LoVo (cell line): Measurements from ENCODE around the gene MLPH.
A peak's percentile ranks its signal among the peaks of the same experiment; 100 is the strongest.

Experiments used
- DNase-seq: peaks from one replicate; pipeline ENCODE4 v3.0.0-alpha.2; 2016; ENCODE audit warnings: low spot score

The MLPH gene

DNA sequence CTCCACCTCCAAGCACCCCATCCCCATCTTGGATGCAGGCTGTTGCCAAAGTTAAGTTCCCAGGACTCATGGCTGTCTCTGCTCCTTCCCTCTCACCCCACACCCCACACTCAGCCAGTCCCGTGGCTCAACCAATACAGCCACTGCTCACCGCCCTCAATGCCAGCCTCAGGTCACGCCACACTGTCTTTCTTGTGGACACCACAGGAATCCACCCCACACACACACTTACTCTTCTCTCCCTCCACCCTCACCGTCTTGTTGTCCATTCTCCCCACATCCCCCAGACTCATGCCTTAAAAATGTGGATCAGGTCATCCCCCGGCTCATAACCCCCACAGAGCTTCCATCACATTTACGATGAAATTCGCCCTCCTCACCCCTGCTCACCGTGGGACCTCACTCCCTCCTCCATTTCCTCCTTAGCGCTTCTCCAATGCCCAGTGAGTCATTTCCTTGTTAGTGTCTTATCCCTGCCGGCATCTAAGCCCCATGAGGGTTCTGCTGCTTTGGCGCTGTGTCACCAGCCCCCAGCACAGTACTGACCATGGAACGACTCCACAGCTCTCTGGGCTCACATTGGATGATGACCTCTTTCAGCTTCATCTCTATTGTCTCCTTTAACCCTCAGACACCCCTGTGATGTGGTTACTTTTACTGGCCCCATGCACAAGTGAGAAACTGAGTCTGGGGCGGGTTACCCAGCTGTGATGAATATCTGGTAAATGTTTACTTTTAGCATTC lies 13.8 kb downstream of the MLPH start:
- DNase-seq = peak; percentile 70

DNA sequence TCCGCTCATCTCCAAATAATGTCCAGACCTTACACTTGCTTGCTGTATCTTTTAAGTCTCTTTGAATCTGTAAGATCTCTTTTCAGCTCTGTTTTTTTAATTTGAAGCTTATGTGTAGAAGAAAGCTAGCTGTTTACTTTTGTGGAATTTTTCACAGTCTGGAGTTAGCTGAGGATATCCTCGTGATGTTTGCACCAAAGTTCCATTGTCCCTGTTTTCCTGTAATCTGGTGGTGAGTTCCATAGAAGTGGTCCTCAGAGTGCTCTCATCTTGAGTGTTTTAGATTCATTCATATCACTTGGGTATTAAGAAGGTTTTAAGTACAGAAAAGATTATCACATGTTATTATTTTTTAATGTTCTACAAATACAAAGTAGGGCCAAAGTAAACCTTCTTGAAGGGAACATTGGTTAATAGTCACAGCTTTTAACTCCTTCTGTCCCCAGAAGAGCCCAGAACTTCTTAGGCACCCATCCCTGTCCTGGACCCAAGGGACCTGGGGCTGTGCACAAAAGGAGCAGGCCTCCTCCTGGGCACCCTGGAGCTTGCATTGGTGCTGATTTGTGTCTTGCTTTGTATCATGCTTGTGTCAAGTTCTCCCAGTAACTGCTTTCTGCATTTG lies 15.0 kb downstream of the MLPH start:
- no peak for DNase-seq

DNA sequence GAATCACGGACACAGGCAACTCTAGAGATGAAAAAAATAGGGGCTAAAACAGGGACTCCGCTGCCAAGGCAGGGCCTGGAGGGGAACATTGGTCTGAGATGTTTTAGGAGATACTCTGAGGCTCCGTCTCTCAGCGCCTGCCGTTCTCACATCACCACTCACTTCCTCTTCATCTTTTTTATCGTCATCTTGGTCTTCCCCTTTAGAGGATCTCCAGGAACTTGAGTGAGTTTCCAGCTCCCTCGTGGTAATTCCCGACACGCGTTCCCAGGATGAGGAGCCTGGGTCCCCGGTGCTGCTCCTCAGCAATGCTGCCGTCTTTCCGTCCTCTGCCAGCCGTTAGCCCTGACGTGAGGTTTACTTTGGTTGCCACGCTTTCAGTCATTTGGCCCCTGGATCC lies 16.1 kb downstream of the MLPH start:
- DNase-seq = no peak

DNA sequence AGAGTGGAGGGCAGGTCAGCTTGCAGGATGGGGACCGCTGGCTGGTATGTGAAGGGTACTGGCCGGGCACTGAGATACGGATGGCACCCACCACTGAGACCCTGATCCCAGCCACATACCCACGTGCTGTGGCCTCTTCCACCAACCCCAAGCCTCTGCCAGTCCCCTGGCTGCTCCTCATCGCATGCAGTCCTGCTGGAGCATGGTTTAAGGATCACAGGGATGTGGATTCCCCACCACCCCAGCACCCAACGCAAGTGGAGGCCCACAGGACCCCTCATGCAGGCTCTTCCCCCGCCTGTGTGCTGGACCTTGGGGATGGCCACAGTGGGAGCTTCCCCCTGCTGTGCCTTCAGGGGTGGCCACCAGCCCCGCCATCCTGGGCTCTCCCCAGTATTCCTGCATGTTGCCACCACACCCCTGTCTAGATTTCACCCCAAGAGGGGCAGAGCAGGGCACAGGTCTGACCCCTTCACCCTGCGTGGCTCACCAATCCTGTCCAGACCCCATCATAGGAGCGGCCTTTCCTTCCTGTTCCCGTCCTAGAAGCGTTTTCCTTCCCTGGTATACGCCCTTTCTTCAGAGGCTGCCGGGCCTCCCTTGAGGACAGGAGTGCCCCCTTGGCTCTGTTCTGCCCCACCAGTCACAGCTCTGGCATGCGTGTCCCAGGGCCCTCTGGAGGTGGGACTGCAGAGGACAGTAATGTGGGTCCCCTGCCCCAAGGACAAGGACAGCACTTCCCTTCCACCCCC lies 18.3 kb downstream of the MLPH start:
- DNase-seq = no peak

DNA sequence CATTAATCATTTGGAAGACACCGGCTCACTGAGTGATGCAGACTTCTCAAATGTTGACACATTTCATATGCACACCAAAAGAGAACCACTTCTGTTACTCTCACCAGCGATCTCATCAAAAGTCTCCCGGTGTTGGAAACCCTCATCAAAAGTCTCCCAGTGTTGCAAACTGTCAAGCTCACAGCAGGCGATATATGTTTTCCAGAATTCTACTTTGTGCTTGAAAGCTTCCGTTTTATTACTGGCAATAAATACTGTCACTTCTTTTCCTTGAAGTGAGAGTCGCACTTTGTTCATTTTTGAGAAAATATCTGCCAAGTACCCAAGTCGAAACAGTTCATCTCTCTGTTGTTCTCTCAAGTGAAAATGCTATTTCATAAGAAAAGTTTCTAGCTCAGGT lies 20.5 kb downstream of the MLPH start:
- DNase-seq = no peak

DNA sequence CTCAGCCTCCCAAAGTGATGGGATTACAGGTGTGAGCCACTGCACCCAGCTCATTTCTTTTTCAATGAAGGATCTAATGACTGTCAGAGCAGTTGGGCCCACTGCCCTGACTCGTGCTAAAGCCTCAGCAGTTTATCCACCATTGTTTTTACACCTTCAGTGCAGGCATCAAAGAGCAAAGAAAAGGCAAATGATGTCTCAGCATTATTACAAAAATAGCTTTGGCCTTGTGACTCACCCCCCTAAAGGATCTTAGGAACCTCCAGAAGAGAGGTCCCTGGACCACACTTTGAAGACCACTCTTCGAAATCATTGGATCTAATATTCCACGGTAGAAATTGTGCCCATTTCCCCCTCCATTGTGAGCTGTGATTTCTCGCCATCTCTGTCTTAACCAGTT lies 21.3 kb downstream of the MLPH start:
- DNase-seq = no peak

DNA sequence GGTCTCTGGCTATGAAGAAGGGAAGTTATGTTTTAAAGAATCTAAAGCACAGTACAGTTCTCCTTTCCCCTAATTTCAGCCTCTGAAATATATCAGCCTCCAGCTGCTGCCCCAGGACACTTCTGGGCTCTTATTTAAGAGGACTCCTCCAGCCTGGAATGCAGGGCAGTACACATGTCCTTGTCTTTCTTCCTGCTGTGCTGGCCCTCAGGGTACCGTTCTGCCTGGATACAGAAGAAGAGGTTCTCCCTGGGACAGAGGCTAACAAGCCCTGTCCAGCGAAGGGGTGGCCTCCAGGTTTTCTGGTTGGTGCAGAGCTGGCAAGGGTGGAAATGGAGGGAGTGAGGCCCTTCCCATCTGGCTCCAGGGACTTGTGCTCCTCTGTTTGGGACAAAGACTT lies 22.1 kb downstream of the MLPH start:
- no peak for DNase-seq

DNA sequence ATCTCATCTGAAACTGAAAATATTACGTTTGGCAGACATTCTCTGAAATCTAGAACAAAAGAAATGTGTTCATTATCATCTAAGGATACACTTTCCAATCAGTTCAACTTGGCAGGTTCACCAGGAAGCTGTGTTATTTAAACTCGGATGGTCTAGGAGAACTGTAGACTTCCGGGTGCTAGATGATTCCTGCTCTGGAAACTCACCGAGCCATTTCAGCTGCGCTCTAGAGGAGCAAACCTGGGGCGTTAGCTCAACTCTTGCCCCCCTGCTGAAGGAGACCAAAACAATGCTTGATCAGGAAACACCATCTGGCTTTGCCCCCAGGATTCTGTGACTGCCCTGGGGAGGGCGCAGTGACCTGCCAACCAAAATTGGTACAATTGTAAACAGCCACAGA lies 22.9 kb downstream of the MLPH start:
- DNase-seq = no peak

DNA sequence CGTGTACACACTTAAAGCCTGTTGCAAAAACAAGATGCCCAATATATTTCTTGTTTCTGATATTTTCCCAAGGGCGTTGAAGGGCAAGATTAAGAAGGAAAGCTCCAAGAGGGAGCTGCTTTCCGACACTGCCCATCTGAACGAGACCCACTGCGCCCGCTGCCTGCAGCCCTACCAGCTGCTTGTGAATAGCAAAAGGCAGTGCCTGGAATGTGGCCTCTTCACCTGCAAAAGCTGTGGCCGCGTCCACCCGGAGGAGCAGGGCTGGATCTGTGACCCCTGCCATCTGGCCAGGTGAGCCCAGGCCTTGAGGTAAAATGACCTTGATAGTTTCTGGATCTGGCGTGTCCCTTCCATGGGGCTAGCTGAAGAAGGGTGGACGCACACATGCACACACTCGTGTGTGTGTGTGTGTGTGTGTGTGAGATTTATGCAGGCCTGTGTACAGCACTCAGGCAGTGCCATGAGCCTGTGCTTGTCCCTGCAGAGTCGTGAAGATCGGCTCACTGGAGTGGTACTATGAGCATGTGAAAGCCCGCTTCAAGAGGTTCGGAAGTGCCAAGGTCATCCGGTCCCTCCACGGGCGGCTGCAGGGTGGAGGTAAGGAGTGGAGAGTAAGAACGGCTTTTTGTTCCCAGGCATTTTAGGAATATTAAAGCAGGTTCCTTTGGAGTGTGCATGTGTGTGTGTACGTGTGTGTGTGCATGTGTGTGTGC lies 23.6 kb downstream of the MLPH start:
- DNase-seq = no peak

DNA sequence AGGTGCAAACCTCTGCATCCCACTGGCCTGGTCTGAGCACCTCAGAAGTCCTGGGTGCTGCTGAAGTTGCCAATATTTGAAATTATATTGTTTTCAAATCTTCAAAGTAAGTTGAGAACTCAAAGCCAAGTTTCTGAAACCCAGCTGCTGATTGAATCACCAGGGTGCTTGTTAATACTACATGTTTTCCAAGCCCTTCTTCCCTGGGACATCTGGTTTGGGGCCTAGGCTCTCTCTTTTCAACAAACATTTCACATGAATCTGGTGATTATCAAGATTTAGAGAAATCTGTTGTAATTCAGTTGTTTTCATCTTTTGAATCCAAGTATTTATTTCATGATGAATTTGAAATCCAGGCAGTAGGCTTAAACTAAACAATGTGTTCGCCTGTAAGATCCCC lies 24.4 kb downstream of the MLPH start:
- no peak for DNase-seq

DNA sequence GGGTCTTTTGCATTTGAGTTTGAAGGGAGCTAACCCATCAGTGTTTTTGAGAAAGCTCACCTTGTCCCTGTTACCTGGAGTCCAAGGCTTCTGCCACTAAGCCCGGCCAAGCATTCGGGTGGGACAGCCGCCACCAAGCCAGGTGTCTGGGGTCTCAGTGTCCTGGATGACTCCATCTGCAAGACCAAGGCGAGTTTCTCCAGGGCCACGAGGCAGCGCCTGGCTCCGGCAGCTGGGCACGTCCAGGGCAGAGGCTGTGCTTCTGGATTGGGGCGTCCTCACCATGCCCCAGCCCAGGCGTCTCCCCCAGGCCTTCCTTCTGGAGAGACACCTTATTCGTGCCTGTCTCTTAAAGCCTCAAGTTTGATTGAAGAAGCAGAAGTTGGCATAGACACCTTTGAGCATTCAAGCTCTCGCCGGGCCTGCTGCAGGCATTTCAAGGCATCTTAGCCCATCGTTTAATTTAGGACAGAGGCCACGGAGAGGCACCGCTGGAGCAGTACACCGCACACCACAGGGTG lies 24.9 kb downstream of the MLPH start:
- no peak for DNase-seq

DNA sequence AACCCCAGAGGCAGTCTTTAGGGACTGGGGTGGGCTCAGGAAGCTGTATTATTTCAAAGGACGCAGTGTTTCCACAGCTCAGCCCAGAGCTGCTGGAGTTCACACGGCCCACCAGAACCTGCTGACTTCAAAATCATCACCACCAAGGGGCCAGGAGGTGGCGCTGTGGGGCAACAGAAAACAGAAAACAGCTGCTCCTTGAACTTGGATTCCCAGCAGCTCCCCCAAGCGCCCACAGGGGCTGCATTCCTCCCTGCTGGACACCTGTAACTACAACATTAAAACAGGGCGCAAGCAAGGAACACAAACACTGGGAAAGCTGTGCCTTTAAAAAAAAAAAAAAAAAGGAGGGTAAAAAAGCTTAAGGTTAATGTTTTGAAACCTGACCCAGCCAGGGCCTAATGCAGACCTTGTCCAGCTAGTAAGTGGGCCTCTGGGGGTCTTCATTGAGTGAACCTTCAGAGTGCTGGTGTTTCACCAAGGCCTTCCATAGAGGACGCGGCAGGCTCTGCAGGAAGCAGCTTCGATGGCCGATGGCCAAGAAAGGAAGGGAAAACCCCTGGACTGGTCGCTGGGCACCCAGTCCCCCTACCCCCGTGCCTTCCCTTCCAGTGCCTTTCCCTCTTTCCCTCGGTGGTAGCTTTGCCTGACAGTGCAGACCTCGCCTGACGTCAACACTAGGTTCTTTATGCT lies 25.9 kb downstream of the MLPH start:
- peak; percentile 69 for DNase-seq

DNA sequence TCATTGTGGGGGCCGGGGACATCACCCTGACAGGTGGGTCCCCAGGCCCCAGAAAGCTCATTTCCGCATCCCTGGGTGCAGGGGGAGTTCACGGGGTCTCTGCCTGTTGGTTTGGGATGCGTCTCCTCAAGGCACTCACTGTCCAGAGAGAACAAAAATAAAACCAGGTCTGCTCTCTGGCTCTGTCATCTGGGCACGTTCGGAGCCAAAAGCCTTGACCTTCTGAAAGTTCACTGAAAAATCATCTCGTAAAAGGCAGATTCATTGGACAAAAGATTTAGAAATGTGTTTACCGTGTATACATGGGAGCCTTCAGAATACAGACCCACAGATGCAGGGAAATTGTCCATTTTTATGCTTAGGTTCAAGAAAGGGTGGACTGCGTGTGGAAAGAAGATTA lies 26.6 kb downstream of the MLPH start:
- DNase-seq = no peak

DNA sequence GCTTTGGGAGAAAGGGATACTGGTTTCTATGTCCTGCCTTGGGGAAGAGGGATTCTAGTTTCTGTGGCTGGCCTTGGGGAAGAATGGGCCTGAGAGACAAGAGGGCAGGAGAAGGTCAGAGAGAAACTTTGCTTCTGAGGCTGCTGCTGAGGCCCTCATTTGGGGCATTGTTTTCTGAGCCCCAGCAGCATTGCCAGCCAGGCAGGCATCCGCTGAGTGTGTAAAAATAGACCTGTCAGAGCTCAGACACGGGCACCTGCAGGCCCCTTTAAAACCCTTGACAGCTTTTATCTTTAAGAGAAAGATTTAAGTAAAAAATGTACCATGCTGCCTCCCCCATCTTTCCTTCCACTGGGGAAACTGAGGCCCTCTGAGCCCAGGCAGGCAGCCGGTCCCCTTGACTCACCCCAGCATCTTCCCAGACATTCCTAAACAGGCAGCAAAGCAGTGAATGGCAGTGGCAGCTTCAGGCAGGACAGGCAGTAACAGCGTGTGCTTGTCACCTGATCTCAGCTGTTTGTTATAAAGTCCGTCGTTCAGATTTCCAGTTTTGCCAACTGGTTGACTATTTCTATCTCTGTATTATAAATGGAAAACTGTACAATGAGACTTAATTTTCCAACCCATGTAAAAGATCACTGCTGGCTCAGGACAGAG lies 27.6 kb downstream of the MLPH start:
- no peak for DNase-seq

DNA sequence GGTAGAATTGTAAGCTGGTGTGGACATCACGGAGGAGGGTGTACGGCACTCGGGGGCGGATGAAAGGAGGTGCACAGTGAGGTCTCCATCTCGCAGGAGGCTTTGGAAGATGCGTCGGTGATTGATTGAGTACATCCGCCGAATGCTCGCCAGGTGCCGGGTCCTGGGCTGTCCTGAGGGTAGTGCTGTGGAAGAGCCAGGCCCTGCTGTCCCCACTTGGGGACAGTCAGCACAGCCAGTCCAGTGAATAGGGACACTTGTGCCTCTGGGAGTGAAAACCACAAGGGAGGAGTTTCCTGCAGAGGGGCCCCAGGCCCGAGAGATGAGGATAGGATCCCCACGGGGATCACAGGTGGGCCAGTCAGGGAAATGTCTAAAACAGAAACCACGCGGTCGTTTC lies 28.1 kb downstream of the MLPH start:
- DNase-seq = no peak

DNA sequence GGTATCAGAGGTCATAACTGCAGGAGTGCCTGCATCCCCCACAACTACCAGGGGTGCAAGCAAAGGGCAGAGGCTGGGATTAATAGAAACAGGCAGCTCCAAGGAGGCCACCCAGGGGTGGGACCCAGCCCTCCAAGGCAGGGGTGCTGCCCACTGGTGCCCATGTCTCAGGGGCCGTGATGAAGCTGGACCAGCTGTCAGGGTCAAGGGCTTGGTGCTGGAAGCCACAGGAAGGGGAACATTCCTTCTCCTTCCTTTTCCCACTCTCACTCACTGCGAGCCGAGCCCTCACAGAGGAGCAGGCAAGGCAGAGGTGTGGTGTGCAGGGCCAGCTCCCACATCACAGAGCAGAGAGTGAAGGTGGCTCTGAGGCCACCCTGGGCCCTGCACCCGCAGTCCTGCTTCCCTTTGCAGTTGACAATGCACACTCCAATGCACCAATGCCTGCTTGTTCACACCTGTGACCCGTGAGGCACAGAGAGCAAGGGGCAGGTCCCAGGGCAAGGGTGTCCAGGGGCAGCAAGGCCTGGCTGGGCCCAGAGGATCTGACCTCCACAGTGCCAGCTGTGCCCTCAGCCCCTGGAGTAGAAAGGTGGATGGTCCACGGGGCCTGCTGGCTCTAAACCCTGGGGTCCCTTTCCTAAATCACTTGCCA lies 28.7 kb downstream of the MLPH start:
- DNase-seq = no peak

DNA sequence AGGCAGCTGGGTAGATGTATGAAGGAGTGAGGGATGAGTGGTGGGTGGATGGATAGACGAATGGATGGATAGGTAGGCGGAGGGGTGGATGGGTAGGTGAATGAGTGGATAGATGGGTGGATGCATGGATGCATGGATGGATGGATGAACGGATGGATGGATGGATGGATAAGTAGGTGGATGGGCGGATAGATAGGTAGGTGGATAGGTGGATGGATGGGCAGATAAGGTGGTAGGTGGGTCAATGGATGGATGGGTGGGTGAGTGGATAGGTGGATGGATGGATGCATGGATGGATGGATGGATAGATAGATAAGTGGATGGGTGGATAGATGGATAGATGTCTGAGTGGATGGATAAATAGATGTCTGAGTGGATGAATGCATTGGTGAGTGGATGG lies 30.1 kb downstream of the MLPH start:
- no peak for DNase-seq

DNA sequence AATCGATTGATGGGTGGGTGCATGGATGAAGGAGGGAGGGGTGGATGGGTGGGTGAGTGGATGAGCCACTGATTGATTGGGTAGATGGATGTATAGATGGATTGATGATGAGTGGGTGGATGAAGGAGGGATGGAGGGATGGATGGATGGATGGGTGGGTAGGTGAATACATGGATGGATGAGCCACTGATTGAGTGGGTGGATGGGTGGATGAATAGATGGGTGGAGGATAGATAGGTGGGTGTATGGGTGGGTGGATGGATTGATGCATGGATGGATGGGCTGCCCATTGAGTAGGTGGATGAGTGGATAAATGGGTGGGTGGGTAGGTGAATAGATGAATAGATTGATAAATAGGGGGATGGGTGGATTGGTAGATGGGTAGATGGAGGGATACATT lies 30.9 kb downstream of the MLPH start:
- DNase-seq = no peak

DNA sequence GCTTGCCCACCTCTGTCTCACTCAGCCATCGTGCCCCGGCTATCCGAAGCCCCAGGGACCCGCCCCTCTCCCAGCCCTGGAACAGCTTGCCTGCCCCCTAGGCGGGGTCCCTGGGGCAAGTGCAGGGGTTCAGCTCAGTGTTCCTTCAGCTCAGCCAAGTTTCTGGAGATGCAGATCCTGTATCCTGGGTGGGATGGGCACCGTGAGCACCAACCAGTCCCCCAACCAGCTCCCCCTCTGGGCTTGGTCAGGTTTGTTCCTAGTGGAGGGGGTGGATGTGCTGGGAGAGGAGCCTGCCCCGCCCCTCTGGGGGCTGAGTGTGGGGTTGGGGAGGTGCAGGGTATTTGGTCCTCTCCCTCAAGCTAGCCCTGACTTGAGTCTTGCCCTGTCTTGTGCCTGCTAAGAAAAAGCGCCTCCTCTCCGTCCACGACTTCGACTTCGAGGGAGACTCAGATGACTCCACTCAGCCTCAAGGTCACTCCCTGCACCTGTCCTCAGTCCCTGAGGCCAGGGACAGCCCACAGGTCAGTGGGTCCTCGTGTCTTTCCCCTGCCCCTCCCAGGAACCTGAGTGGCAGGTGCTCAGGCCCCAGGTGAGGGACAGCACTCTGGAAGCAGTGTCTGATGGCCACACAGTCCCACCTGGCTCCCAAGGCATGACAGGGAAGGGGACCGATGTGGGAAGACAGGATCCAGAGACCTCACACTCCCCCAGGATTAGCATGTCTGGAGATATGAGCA lies 32.6 kb downstream of the MLPH start:
- no peak for DNase-seq

DNA sequence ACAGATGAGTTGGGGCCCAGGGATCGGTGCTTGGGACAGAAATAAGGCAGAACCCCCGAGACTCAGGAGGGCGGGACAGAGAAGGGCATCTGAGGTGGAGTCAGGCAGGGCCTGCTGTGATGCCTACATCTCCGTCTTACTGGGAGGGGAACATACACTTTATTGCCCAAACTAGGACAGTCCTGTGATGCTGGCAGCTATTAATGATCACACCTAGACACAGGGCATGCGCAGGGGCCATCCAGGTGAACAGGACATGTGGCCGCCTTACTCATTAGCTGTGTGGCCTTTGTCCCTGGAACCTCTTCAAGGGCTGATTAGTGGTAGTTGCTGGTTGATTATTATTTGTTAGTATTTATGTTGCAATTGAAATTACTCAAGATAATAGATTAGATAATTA lies 33.2 kb downstream of the MLPH start:
- no peak for DNase-seq
